Fibroblast of the aortic adventitia (primary cell): ENCODE data around the gene ARHGAP19. TPM values are rescaled to one million over a fixed set of nuclear protein-coding genes. Genes with fewer than 3 reads are reported as not detected.

Source experiments
- DNase-seq: peaks from one replicate; pipeline ENCODE4 v3.0.0-alpha.2; 2010; ENCODE audit warnings: low read depth
- H3K4me3 ChIP-seq: 2 replicates; pipeline ENCODE4 v1.5.1; 2011; ENCODE audit warnings: low read depth, mild to moderate bottlenecking, control low read depth, low read length, moderate library complexity
- CTCF ChIP-seq: IDR thresholded peaks from 2 replicates; pipeline ENCODE4 v1.5.1; 2011; ENCODE audit warnings: mild to moderate bottlenecking, low read length, control low read depth, inconsistent platforms; ENCODE audit not compliant: insufficient read depth
- total RNA-seq: library from RNA; depleted of rRNA; stranded (reverse); fragments of >200 nt; gene quantifications from 2 replicates; pipeline ENCODE4 v1.2.3, GENCODE V29; 2012; ENCODE audit warnings: low replicate concordance

Gene ARHGAP19
- total RNA-seq, 1 donor, result 10.8 TPM

GRCh38 chr10:97250952-97251351, 41.5 kb downstream of the ARHGAP19 start:
- no peak for DNase-seq
- H3K4me3 ChIP-seq, result no peak overlapping the region
- no peak for TF ChIP-seq CTCF

- no peak for DNase-seq
- TF ChIP-seq CTCF, result no peak
- H3K4me3 ChIP-seq, result no peak overlapping the region
These were observed 48.6 kb downstream of the ARHGAP19 start for GRCh38 chr10:97243836-97244235.

- TF ChIP-seq CTCF, result no peak
- H3K4me3 ChIP-seq, result no peak overlapping the region
- DNase-seq, result no peak
These were observed 53.6 kb downstream of the ARHGAP19 start for GRCh38 chr10:97238855-97239254.

DNA sequence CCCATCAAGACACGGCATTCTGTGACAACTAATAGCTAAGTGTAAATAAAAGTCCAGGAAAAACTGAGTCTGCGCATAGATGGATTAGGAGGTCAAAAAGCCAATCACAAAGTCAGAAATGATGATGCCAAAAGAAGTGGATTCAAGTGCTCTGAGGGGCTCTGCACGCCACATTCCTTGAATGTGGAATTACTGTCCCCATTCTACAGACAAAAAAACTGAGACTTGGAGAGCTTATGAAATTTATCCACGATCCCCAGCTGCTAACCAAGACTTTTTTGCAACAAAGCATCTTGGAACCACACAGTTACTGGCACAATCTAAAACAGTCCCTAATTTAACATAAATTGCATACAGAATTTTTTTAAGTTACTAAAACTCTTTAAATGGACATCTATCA, 57.1 kb downstream of the ARHGAP19 start:
- H3K4me3 ChIP-seq, result no peak overlapping the region
- no peak for DNase-seq
- TF ChIP-seq CTCF, result no peak

DNA sequence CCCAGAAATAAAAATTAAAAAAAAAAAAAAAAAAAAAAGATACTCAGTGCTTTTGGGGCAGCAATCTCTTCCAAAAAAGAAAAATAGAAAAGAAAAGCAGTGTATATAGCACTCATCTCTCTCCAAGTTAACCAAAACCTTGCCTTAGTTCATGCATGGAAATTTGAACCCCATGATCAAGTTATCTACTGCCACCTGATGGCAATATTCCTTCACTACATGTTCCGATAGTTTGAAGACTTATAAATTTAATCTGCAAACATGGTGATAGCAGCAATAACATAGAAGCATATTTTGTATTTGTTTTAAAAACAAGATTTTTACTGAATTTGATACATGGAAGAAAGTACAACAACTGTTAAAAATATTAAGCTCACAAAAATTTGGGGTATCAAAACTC, 58.0 kb downstream of the ARHGAP19 start:
- peak; percentile 76 for DNase-seq
- peak; percentile 61 for TF ChIP-seq CTCF
- no peak overlapping the region for H3K4me3 ChIP-seq

DNA sequence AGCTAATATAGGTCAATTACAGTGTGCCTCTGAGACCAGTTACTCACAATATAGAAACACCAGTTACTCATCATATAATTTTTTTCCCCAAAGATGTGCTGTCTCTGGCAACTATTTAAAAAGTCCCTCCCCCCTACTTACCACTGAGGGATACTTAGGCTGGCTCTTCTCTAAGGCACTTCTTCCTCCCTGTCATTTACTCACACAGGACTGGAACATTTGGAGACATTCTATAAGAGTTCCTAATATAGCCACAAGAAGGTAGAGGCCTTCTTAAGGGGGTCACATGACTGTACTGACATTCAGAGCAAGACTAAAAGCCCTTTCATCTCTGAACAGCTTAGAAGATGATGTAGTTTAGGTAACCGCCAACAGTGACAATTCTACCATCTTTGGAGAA, 62.3 kb downstream of the ARHGAP19 start:
- no peak overlapping the region for H3K4me3 ChIP-seq
- peak; percentile 12 for DNase-seq
- TF ChIP-seq CTCF, result no peak

DNA sequence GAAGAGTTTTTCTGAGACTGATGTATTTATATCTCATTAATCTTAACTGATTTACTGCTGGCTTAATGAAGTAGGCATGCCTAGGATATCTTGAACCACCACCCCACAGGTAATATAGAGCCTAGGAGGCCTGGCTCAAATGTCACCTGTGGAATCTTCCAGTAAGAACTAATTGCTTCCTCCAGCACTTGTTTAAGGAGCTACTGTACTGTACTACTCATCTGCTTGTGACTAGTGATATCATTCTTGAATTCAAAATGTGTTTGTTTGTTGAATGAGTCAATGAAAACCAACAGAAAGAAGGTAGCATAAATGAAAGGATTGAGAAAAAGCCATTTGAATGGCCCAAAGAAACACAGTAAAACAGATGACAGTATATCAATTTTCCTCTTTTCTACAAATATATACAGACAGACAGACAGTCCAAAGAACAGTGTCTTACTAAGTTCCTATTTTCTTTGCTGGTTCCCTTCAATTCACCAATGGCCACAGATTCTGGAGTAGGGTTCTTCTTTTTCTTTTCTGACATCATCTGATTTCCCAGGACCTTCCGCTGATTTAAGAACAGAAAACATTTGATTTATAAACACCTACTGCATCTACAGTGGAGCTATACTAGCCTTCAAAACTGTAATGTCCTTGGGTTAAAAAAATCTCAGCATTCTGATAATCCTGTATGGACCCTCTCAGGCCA, 63.0 kb downstream of the ARHGAP19 start:
- DNase-seq, result peak; percentile 3
- TF ChIP-seq CTCF, result no peak
- no peak overlapping the region for H3K4me3 ChIP-seq
